GM21576 (cell line): ENCODE results near the gene SFMBT2.
"Not testable (repeated sequence)": the region's sequence is repeated elsewhere in the genome, so short reads cannot be mapped to it uniquely, and the experiment has no call there.

Experiments
- ATAC-seq: cut with Tn5 transposase; IDR thresholded peaks from one replicate; pipeline ENCODE4 v1.9.1; 2021; ENCODE audit warnings: mild to moderate bottlenecking, moderate library complexity; ENCODE audit not compliant: unreplicated experiment

Gene SFMBT2

DNA sequence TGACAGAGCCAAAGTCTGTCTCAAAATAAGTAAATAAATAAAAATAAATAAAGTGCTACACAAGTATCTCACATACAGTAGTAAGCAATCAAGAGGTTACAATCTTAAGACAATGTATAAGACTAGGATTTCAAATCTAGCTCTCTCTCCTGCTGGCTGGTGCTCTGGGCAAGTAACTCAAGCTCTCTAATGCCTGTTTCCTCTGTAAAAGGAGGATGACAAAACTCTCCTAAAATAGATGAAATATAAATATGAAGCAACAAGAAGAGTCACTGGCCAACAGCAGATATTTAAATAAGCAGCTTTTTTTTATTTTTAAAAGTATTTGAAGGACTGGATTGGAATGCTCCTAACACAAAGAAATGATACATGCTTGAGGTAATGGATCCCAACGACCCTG, 7.2 kb downstream of the SFMBT2 start:
- ATAC-seq = no peak

DNA sequence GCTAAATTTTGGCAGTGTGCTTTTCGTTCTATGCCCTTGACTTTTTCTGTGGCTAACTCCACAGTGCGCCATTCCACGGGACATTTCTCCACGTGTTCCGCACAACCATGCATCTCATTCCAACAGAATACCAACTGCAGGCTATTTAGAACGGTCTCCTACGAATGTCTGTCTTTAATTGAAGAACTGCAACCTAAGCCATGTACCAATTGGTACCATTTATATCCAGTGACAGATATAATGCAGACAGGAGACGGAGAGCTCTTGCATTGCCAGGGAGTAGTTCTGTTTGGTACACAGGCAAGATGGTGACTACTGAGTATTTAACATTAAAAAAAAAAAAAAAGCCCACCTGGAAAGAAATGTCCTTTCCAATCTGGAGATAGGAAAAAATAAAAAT, 9.1 kb downstream of the SFMBT2 start:
- ATAC-seq = no peak

DNA sequence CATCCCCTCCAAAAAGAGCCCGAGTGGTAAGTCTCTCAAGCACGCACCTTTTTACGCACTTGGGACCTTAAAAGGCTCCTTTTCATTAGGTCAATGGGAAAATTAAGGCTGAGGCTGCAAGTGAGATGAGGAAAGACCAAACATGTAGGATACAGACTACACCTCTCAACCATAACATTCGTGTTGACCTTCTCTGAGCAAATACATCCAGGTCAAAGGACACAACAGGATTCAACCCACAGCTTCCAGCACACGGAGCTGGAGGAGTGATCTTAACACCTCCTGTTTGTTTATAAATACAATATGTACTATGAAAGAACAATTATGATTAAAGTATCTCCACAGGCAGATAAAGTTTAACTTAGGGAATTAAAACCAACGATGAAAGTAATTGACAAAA, 9.7 kb downstream of the SFMBT2 start:
- ATAC-seq = no peak

DNA sequence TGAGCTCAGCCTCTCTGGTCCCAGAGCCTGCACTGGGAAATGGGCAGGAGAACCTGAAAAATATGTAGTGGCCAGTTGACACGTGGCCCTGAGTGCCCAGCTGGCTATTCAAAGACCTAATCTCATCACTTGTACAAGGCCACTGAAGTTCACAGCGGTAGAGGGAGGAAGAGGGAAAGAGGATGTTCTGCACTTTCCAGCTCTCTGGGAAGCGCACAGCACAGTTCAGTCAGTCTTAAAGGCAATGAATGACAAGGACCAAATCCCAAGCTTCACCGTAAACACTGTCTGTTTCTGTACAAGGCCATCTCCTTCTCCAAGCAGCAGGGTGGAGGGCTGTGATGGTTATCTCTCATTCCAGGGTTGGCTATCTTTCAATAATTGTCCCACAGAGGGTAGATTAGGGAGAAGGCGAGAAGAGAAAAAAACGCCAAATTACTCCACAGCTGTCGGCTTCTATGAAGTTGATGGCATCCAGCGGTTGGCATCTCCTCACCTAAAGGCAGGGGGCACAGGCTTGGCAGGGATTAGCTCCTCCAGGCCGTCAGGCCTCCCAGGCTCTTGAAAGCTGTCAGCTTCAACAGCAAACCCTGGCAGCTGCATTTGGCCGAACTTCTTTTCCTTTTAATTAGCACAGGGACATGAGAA, 10.6 kb downstream of the SFMBT2 start:
- no peak for ATAC-seq

DNA sequence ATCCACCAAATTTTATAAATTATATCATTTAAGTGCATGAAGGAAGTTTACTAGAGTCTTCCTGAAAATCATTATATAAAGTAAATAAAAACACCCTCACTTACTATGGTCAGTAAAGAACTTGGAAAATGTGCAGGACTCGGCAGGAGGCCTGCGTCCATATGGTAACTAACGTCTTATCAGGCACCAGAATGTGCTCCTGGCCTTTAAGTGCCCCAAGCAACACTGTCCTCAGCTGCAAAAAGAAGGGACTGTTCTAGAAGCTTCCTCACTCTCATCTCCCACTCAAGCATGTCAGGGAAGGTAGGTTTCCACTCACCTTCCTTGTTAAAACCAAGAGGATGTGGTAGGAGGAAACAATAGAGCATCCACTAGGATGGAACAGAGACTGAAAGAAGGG, 11.3 kb downstream of the SFMBT2 start:
- no peak for ATAC-seq

DNA sequence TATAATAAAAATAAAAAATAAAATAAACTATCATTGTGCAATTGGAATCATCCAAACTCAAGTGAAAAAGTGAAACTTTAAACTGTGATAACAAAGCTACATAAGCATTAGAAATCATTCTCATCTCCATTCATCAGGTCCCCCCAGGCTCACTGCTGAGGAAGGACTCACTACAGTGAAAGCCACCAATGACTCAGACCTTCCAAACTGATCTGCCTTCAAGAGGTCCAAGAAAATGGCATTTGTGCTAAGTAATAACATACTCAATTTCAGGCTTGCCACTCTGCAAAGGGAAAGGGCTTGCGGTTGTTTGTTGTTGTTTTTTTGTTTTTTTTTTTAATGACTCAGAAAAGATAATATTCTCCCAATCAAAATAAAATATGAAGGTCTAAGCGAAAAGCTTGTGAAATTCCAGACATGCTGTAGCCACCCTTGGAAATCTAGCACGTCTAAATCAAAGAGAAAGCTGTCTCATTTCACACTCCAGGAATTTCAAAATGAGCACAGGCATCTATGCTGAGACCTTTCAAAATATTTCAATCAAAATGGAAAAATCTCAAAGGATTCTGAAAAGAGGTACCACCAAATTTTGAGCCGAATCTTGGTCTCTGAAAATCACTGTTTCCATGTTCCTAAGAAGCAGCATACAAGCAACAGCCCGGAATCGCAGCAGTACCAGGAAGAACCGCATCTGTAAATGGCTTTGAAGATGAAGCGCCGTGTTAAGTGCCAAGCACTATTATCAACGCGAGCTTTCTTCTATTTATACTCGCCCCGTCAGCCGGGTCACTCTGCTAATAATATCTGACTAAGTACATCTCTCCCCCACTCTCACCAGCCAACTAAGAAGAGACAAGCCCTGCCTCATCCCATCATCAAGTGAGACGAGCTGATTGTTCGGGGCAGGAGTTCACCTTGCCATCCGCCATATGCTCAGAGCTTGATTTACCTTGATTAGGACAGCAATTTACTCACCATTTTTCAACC, 13.5 kb downstream of the SFMBT2 start:
- no peak for ATAC-seq

DNA sequence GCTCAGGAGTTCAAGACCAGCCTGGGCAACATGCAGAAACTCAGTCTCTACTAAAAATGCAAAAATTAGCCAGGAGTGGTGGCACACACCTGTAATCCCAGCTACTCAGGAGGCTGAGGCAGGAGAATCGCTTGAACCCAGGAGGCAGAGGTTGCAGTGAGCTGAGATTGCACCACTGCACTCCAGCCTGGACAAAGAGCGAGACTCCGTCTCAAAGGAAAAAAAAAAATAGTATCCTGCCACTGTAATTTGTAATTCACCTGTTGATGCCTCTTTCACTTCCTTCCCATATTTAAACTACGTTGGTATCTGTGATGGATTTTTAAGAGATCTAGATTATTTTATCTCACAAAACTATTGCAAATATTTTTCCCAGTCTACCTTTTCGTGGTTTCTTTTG, 18.5 kb downstream of the SFMBT2 start:
- ATAC-seq = not testable (repeated sequence)

DNA sequence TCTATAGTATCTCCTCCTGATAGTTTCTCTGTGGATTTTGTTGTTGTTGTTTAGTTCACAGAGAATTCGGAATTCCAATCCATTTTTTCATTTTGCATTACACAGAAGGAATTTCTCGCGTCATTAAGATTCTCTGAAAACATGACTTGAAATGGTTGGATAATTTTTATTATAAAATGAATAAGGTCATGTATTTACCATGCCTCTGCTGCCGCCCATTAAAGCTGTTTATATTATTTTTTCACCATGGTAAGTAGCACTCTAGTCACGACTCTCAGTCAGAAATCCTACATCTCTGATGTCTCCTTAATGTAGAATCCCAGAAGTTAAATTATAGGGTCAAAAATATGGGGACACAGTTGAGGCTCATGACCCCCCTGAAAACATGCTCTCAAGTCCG, 19.1 kb downstream of the SFMBT2 start:
- ATAC-seq = no peak

DNA sequence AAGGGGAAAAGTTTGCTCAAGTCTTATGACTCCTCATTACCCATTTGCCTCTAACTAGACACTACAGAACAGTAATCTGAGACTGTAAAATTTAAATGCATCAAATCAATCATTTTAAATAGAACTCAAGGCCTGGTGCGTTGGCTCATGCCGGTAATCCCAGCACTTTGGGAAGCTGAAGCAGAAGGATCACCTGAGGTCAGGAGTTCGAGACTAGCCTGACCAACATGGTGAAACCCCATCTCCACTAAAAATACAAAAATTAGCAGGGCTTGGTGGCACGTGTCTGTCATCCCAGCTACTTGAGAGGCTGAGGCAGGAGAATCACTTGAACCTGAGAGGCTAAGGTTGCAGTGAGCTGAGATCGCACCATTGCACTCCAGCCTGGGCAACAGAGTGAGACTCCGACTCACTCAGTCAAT, 20.1 kb downstream of the SFMBT2 start:
- not testable (repeated sequence) for ATAC-seq

DNA sequence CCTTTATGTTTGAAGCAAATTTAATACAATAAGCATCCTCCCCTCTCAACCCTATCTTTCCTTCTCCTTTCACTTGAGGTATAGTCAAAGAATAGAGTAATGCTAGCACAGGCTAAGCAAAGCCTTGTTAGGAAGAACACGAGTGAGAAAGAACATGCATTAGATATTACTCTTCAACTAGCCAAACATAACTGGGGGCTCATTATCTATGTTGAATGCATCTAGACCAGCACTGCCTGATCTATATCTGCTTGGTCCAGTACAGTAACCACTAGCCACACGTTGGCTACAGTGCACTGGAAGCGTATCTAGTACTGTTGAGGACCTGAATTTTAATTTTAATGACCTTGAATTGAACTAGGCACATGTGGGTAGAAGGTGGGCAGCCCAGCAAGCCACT, 21.0 kb downstream of the SFMBT2 start:
- no peak for ATAC-seq

DNA sequence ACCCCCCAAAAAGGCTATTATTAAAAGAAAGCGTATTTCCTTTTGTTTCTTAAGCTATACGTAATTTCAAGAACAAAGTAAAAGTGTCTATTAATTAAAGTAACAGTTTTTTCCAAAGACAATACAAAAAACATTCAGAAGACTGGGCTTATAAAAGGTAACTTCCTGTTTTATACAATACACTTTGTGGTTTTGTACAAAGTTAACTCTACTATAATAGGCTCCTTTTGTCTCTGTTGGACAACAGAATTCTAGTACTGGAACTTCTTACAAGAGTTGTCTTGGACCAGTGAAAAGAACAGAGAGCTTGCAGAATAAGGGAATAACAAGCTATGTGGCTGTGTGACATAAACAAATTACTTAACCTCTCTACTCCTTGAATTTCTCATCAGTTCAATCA, 21.5 kb downstream of the SFMBT2 start:
- peak; percentile 44 for ATAC-seq

DNA sequence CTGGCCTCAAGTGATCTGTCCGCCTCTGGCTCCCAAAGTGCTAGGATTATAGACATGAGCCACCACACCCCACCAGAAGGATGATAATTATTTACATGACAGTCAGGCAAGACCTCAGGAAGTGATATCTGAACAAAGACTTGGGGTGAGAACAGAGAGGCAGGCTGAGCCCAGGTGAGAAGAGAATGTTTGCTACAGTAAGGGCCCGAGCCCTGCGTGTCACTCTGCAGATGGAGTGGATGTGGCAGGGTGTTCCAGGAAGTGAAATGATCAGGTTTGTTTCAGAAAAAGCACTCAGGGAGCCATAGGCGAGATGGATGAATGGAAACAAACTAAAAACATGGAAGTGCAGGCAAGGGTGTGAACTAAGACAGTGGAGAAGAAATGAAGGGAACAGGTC, 22.2 kb downstream of the SFMBT2 start:
- ATAC-seq = peak; percentile 47

DNA sequence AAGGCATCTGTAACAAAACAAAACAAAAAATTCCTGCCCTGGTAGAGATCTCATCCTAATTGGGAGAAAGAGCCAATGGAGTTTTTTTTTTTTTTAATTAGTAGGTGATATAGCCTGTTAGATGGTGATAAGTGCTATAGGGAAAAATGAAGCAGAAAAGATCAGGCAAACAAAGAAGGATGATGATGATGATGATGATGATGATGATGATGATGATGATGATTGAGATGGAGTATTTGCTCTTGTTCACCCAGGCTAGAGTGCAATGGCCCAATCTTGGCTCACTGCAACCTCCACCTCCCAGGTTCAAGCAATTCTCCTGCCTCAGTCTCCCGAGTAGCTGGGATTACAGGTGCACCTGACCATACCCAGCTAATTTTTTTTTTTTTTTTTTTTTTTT, 22.7 kb downstream of the SFMBT2 start:
- ATAC-seq = not testable (repeated sequence)

DNA sequence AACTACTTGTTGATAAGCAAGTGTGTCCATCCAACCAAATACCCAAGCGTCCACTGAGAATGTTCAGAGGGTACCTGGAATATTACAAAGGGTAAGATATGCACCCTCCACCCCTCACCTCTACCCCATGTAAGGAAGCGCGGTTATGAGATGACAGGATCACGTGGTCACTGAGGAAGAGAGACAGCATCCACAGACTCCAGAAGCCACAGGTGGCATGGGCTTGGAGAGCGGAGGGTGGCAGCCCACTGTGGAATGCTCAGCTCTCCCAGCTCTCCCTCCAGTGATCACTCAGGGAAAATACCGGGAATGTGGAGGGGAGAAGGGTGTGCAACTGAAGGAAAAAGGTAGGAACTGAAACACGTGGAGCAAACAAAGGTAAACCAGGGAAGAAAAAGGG, 25.7 kb downstream of the SFMBT2 start:
- no peak for ATAC-seq

DNA sequence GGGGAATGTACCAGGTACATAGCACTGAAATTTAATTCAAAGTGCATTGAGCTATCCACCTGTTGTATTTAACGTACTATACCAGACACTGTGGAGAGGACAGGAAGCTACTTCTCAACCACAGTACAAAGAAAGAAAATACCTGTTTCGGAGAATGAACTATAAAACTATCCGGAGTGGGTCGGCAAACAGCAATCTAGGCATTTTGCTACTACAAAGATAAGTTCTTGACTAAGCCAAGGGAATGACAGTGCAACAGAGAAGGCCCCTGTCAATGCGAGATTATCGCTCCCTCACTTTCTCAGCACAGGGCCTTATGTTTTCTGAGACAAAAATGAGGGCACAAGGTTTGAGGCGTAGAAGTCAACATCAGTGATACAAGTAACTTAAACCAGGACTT, 27.4 kb downstream of the SFMBT2 start:
- no peak for ATAC-seq

DNA sequence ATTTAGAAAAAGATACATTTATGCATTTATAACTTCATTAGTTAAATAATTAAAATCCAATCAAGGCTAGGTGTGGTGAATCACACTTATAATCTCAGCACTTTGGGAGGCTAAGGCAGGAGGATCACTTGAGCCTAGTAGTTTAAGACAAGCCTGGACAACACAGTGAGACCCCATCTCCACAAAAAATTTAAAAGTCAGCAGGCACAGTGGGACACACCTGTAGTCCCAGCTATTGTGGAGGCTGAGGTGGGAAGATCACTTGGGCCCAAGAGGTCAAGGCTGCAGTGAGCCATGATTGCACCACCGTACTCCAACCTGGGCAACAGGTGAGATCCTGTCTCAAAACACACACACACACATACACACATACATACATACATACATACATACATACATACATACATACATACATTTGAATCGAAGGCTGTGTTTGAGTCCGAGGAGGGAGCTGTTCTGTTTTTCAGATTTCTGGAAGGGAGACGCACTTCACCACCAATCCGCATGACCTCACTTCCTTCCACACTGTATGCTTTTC, 30.1 kb downstream of the SFMBT2 start:
- ATAC-seq = no peak

DNA sequence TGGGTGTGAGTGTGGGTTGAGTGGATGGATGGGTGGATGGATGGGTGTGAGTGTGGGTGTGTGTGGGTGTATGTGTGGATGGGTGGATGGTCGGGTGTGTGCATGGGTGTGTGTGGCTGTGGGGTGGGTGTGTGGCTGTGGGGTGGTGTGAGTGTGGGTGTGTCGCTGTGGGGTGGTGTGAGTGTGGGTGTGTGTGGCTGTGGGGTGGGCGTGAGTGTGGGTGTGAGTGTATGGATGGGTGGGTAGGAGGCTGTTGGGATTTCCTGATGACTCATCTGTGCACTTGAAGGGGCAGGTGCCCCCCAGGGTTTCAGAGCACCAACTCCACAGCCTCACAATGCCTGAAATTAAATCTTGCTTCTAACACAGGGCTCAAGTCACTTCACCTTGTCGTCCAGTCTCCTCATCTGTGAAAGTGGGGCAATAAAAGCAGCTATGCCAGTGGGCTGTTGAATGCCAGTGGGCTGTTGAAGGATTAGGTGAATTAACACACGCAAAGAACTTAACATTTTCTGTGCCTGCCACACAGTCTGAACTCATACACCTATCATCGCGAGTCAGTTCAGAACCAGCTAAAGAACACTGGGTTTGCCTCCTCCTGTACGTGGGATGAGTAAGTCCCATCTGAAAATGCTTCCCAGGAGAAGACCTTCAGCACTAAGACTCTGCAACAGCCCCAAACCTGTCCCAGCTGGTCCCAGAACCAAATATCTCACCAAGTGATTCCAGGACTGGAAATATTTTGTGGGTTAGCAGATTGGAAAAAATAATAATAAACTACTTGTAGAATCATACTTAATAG, 32.0 kb downstream of the SFMBT2 start:
- no peak for ATAC-seq

DNA sequence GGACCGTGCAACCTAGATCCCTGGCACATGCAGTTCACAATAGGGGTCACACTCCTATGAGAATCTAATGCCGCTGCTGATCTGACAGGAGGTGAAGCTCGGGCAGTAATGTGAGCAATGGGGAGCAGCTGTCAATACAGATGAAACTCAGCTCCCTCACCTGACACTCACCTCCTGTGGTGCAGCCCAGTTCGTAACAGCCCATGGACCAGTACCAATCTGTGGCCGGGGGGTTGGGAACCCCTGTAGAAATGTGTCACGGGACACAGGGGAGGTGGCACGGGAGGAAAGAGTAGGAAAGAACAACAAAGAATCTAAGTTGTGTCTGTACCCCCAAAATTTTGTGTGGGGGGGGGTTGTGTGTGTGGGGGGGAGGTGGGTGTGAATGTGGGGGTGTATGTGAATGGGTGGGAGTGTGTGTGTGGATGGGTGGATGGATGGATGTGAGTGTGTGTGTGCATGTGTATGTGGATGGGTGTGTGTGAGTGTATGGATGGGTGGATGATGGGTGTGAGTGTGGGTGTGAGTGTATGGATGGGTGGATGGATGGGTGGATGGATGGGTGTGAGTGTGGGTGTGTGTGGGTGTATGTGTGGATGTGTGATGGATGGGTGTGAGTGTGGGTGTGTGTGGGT, 33.1 kb downstream of the SFMBT2 start:
- ATAC-seq = no peak

DNA sequence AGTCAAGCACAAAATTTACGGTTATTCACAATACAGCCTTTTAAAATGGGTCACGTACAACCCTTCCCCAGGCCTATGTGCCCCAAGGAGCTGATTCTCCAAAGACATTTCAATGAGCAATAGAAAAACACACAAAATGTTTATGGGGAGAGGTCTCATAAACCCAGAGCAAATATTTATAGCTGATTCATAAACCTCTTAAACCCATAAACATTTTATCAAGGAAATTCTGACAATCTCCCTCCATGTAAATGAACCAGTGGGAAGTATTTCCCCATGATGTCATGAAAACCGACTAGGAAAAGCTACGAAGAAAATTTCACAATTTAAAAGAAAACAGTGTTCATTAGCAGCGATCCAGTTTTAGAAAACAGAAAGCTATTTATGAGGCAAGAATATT, 36.0 kb downstream of the SFMBT2 start:
- ATAC-seq = no peak

DNA sequence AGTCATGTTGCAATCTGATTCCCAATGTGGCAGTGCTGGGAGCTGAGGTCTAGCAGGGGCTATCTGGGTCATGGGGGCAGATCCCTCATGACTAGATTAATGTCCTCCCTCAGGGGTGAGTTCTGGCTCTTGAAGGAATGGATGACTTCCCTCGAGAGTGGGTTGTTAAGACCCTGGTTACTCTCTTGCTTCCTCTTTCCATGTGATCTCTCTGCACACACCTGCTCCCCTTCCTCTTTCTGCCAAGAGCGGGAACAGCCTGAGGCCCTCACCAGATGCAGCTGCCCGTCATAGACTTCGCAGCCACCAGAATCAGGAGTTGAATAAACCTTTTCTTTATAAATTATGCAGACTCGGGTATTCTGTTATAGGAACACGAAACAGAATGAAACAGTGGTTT, 37.8 kb downstream of the SFMBT2 start:
- no peak for ATAC-seq

DNA sequence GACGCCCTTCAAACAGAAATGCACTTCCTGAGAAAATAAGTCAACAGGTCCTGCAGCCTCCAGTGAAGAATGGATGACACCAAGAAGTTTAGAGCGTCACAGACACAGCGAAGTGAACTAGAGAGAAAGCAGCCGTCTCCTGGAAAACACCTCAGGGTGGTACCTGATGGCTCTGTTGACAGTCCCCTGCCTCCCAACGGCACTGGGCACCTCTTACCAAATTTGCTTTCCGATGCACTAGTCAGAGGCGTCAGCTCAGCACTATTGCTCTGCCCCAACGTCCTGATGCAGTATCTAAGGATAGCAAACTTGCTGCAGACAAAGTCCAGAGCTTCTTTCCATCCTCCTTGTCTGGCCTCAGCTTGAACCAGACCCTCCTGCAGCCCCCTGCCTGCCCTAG, 38.3 kb downstream of the SFMBT2 start:
- ATAC-seq = no peak
